T-helper 22 cell (primary cell): ENCODE data around the gene STAG3.
"Not testable (repeated sequence)": the region's sequence is repeated elsewhere in the genome, so short reads cannot be mapped to it uniquely, and the experiment has no call there.

Experiments used
- DNase-seq: peaks from one replicate; pipeline ENCODE4 v3.0.0-alpha.2; 2020; ENCODE audit warnings: low read depth

The STAG3 gene

DNA sequence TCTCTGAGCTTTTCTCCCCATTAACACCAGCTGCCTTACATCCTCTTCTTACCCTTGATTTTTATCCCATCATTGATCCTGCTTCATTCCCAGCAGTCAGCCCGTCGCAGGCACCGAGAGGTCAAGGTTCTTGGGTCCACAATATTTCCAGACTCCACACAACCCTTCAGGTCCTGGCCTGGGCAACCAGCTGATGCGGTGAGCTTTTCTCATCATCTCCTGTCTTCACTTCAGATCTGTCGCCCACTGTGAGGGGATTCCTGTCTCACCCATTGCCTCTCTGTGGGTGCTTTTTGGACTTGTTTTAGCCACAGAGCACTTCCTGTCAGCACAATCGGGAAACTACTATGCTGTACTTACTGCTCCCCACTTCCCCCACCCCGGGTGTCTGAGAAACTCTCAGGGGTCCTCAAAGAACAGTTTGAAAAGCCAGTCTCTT is 33.6 kb downstream of the STAG3 start:
- DNase-seq, result no peak

- no peak for DNase-seq
Observed at GRCh38 chr7:100212631-100213286, 35.0 kb downstream of the STAG3 start.

GRCh38 chr7:100213672-100214071 is 36.0 kb downstream of the STAG3 start:
- no peak for DNase-seq

DNA sequence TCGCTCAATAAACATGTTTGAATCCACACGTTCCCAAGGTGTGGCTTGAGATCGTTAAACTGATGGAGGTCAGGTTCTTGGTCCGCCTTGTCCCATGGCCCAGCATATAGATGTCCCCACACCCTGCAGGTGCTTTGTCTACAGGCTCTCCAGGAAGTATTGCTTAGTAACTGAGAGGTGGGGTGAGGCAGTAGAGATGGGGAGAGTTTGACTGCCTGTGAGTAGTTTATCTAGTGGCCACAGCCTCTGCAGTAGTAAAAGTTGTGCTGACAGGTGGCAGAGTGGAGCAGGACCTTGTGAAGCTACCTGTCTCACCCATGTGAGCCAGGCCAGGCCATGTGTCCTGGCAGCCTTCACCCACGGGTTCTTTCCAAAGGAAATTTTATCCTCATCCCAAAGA is 36.6 kb downstream of the STAG3 start:
- DNase-seq, result not testable (repeated sequence)

GRCh38 chr7:100215895-100216294 is 38.2 kb downstream of the STAG3 start:
- DNase-seq, result no peak

GRCh38 chr7:100217934-100218333 is 40.2 kb downstream of the STAG3 start:
- DNase-seq, result peak; percentile 23

- DNase-seq, result no peak
Observed at GRCh38 chr7:100219271-100219737, 41.6 kb downstream of the STAG3 start.

DNA sequence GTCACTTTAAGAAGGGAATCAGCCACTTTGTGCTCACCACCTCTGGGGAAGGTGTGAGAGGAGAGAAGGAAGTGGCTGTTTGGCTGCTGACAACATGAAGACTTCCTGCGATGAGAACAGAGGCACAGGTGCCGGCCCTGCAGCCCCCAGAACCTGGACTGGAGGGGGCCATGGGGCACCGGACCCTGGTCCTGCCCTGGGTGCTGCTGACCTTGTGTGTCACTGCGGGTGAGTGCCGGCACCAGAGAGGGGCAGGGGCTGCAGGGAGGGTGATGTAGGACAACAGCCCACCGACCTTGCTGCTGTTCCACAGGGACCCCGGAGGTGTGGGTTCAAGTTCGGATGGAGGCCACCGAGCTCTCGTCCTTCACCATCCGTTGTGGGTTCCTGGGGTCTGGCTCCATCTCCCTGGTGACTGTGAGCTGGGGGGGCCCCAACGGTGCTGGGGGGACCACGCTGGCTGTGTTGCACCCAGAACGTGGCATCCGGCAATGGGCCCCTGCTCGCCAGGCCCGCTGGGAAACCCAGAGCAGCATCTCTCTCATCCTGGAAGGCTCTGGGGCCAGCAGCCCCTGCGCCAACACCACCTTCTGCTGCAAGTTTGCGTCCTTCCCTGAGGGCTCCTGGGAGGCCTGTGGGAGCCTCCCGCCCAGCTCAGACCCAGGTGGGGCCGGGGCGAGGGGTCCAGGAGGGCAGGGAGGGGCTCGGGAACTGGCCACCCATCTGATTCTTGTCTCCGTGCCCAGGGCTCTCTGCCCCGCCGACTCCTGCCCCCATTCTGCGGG is 42.3 kb downstream of the STAG3 start, which contains the start of gene PVRIG:
Gene PVRIG, plus strand, starts transcription at position 149 of the 785 bp plus-strand sequence. Its CDS starts 22 bp downstream, at position 171.
- not testable (repeated sequence) for DNase-seq

- no peak for DNase-seq
Observed at GRCh38 chr7:100220586-100221230, 43.0 kb downstream of the STAG3 start.

DNA sequence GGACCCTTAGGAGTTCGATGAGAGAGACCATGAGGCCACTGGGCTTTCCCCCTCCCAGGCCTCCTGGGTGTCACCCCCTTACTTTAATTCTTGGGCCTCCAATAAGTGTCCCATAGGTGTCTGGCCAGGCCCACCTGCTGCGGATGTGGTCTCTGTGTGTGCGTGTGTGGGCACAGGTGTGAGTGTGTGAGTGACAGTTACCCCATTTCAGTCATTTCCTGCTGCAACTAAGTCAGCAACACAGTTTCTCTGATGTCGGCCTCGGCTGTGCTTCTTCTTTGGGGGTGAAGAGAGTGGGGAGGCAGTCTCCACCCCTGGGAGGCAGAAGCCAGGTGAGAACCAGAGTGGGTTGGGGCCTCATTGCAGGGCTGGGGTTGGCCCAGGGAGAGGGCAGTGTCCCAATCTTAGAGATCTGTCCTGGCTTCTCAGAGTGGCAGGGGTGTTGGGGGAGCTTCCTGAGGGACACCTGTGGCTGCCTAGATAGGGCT is 43.6 kb downstream of the STAG3 start:
- peak; percentile 78 for DNase-seq

DNA sequence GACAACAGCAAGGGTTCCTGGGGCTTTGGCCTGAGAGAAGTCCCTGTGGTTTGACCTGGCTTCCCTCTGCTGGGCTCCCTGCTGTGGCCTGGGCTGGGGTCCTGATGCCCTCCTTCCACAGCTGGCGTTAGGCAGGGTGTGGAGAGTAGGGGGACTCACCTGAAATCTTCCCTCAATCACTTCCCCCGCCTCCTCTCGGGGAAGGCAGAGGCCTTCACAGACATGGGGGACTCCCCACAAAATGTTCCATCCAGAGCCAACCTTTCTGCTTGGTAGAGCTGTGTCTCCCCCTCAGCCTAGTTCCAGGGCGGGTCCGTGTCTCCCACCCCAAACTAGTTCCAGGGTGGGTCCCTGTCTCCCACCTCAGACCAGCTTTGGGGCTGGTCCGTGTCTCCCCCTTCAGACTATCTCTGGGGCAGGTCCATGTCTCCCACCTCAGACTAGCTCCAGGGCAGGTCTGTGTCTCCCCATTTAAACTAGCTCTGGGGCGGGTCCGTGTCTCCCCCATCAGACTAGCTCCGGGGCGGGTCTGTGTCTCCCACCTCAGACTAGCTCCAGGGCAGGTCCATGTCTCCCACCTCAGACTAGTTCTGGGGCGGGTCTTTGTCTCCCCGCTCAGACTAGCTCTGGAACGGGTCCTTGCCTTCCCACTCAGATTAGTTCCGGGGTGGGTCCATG is 44.2 kb downstream of the STAG3 start:
- DNase-seq, result peak; percentile 13

GRCh38 chr7:100222445-100223132 is 44.9 kb downstream of the STAG3 start:
- no peak for DNase-seq

DNA sequence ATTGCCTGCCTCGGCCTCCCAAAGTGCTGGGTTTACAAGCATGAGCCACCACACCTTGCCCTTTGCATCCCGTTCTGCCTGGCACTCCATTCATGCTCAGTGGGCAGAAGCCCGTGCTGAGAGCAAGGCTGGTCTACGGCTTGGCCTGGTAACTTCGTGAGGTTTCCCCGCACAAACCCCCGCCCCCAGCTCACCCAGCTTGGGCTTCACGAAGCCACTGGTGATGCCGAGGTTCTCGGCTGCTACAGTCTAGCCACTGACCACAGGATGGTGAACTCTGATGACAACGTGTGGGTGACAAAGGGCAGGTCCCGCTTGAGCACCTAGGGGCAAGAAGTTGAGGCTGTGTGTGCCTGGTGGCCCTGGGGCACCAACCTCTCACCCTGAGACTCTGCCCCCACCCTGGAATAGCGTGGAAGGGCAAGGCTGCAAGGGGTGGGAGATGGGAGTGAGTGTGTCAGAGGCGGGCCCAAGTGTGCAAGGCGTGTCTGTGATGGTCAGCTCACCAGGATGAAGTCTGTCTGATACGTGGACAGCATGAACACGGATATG is 45.7 kb downstream of the STAG3 start:
- DNase-seq, result not testable (repeated sequence)

DNA sequence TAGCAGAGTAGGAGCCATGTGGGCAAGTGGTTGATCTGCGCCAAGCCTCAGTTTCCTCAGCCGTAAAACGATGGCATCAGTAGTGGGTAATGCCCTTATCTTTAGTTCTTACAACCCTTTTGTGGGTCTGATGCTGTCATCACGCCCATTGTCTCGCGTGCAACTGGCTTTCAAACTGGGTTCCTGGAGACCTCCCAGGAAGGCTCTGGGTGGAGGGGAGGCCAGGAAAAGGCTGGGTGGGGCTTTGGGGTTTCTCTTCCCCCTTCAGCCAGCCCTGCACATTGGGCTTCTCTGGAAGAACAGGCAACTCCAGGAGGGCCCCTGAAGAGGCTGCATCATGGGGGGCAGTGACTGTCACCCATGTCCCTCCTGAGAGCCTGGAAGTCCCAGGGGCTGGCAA is 47.2 kb downstream of the STAG3 start:
- DNase-seq, result not testable (repeated sequence)

DNA sequence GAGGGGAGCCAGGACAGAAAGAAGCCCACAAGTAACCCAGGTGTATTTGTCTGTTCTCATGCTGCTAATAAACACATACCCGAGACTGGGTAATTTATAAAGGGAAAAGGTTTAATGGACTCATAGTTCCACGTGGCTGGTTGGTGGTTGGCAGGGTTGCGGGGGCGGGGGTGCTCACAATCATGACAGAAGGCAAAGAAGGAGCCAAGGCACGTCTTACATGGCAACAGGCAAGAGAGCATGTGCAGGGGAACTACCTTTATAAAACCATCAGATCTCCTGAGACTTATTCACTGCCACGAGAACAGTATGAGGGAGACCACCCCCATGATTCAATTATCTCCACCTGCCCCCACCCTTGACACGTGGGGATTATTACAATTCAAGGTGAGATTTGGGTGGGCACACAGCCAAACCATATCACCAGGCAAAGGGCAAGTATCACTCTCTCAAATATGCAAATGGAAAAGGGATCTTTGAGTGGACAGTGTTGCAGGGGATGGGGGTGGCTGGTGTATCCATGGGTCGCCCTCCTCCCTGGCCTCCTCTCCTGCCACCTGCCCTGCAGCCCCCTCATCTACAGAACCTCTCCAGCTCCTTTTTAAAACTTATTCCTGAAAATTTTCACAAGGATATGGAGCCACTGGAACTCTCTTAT is 57.1 kb downstream of the STAG3 start:
- DNase-seq, result not testable (repeated sequence)

DNA sequence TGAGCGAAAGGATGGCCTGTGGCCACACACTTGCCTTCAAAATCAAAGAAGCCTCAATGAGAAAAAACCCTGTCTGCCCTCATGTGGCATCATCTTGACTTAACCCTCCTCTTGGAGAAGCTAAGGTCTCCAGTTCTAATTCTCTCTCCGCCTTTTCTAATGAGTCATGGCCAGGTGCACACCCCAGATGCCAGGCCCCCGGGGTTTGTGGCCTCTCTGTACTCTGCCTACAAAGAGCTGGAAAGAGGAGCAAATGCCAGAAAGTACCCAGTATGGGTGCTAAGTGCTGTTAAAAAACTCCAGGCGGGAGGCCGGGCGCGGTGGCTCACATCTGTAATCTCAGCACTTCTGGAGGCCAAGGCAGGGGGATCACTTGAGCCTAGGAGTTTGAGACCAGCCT is 62.3 kb downstream of the STAG3 start:
- DNase-seq, result not testable (repeated sequence)

- peak; percentile 13 for DNase-seq
Observed at GRCh38 chr7:100243385-100243784, 65.7 kb downstream of the STAG3 start.

DNA sequence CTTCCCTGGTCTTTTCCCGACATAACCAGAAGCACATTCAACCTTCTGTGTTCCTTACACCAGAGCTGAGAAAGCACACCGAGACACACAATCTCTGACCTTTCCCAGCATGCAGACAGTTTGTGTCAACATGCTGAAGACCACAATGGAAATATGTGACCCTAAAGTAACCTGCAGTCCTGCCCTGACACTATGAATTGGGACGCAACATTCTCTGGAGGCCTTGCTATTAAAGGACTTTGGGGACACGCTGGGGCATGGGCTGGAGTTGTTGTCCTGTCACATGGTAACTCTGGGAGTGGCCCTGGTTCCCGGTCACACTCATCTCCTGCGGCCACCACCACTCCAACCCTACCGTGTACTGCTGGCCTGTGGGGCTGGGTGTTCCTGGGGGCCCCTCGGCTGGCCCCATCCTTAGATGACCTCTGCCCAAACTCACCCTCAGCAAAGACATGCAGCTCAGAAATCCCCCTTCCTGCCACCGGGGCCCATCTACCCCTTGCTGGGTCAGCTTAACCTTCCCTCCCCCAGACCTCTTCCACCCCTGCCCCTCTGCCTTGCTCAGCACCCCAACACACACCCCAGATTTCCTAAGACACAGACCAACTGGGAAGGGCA is 67.4 kb downstream of the STAG3 start:
- not testable (repeated sequence) for DNase-seq

DNA sequence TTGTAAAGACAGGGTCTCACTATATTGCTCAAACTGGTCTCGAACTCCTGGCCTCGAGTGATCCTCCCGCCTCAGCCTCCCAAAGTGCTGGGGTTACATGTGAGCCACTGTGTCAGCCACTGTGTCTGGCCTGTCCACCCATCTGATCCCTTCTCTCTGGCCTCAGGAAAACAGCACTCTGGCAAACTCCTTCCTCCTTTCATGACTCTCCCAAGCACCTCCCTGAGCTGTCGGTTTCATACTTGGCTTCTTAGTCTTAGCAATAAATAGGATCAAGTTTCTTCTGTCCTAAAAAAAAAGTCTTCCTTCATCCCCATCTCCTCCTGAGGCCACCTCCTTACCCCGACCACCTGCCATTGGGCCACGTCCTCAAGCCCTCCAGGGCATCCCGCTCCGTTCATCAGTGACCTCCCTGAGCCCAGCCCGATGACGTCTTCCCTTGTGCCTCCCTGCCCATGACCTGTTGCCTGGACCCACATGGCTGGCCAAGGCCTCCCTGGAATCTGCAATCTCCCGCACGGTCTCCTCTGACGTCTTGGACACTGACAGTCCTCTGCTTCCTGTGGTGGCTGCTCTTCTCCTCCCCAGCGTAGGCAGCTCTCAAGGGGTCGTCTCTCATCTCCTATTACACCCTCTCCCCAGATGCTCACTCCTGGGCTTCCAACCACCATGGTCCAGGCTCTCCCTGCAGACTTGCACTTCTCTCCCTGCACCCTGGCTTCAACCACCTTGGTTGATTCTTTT is 68.6 kb downstream of the STAG3 start:
- not testable (repeated sequence) for DNase-seq

- not testable (repeated sequence) for DNase-seq
Observed at GRCh38 chr7:100246865-100247137, 69.1 kb downstream of the STAG3 start.
